GM12892 (cell line): Measurements from ENCODE around the gene MAPKAPK2.

Experiments
- POLR2A ChIP-seq: IDR thresholded peaks from 2 replicates; pipeline ENCODE4 v1.6.1; 2011; ENCODE audit warnings: low read depth, low read length, control low read depth
- POLR2AphosphoS5 ChIP-seq: IDR thresholded peaks from 2 replicates; pipeline ENCODE4 v1.6.1; 2011; ENCODE audit warnings: low read depth, low read length, control low read depth
- TAF1 ChIP-seq: IDR thresholded peaks from 2 replicates; pipeline ENCODE4 v1.6.1; 2011; ENCODE audit warnings: low read depth, mild to moderate bottlenecking, control low read depth, low read length, borderline replicate concordance

GRCh38 chr1:206685334-206685768, 646 bp downstream of the MAPKAPK2 start:
- TF ChIP-seq POLR2A (no peak), POLR2AphosphoS5 (no peak), TAF1 (no peak)
